ENCODE results near the gene XRCC1.

DNA sequence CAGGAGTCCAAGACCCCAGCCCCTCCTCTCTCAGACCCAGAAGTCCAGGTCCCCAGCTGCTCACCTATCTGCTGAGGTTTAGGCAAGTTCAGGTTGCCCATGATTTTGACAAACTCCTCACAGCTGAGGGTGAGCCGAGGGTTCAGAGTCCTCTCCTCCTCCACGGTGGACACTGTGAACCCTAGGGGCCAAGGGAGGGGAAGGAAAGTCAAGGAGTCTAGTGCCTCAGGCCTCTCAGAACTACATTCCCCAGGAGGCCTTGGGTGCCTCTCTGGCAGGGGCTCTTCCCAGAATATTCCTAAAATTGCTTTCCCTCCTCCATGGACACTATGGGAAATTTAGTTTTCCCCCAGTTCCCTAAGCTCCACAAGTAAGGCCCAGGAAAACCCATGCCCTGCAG lies 67.4 kb downstream of the XRCC1 start:
- TF ChIP-seq, protein P1, sequence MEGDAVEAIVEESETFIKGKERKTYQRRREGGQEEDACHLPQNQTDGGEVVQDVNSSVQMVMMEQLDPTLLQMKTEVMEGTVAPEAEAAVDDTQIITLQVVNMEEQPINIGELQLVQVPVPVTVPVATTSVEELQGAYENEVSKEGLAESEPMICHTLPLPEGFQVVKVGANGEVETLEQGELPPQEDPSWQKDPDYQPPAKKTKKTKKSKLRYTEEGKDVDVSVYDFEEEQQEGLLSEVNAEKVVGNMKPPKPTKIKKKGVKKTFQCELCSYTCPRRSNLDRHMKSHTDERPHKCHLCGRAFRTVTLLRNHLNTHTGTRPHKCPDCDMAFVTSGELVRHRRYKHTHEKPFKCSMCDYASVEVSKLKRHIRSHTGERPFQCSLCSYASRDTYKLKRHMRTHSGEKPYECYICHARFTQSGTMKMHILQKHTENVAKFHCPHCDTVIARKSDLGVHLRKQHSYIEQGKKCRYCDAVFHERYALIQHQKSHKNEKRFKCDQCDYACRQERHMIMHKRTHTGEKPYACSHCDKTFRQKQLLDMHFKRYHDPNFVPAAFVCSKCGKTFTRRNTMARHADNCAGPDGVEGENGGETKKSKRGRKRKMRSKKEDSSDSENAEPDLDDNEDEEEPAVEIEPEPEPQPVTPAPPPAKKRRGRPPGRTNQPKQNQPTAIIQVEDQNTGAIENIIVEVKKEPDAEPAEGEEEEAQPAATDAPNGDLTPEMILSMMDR (conservative IDR thresholded peaks at IDR 0.05): no peak
- TF ChIP-seq ZFX (IDR thresholded peaks at IDR 0.05): no peak

Data from C4-2B (cell line).